GM21515 (cell line): ENCODE measurements around the gene EGR4.

Experiments
- ATAC-seq: cut with Tn5 transposase; IDR thresholded peaks from one replicate; pipeline ENCODE4 v1.9.1; 2021; ENCODE audit not compliant: unreplicated experiment

Gene EGR4

GRCh38 chr2:73290049-73290839 is 3.1 kb downstream of the EGR4 start:
- no peak for ATAC-seq

- no peak for ATAC-seq
These were observed 4.0 kb downstream of the EGR4 start for GRCh38 chr2:73289304-73289703.

- no peak for ATAC-seq
These were observed 7.2 kb downstream of the EGR4 start for GRCh38 chr2:73286134-73286655.

GRCh38 chr2:73285159-73285739 is 8.1 kb downstream of the EGR4 start:
- ATAC-seq = peak; percentile 53

- peak; percentile 69 for ATAC-seq
These were observed 8.8 kb downstream of the EGR4 start, which contains the start of gene FBXO41 for GRCh38 chr2:73284296-73285158. FBXO41 (minus strand) TSS chr2:73284478; CDS start chr2:73269630, 14,848 bp downstream.

GRCh38 chr2:73283545-73284295 is 9.6 kb downstream of the EGR4 start:
- peak; percentile 23 for ATAC-seq

- ATAC-seq = no peak
These were observed 10.3 kb downstream of the EGR4 start for GRCh38 chr2:73282924-73283544.

GRCh38 chr2:73281244-73281643 is 12.1 kb downstream of the EGR4 start:
- ATAC-seq = no peak

- ATAC-seq = no peak
These were observed 13.5 kb downstream of the EGR4 start for GRCh38 chr2:73279852-73280251.

- no peak for ATAC-seq
These were observed 21.1 kb downstream of the EGR4 start for GRCh38 chr2:73272270-73272669.

GRCh38 chr2:73269686-73270465 is 23.5 kb downstream of the EGR4 start:
- no peak for ATAC-seq

- ATAC-seq = peak; percentile 84
These were observed 24.3 kb downstream of the EGR4 start for GRCh38 chr2:73268830-73269685.

GRCh38 chr2:73268366-73268829 is 24.9 kb downstream of the EGR4 start:
- no peak for ATAC-seq

GRCh38 chr2:73267008-73267407 is 26.3 kb downstream of the EGR4 start:
- no peak for ATAC-seq

GRCh38 chr2:73266061-73266901 is 27.1 kb downstream of the EGR4 start:
- ATAC-seq = no peak

- no peak for ATAC-seq
These were observed 27.9 kb downstream of the EGR4 start for GRCh38 chr2:73265298-73266060.

GRCh38 chr2:73264783-73265182 is 28.6 kb downstream of the EGR4 start:
- ATAC-seq = no peak
